ENCODE results near the gene PIWIL1. TPM values are rescaled to one million over a fixed set of nuclear protein-coding genes. Genes with fewer than 3 reads are reported as not detected.

PIWIL1 gene
- total RNA-seq, 1 experiment from 2014 or later: not detected

- TF ChIP-seq, protein P1, sequence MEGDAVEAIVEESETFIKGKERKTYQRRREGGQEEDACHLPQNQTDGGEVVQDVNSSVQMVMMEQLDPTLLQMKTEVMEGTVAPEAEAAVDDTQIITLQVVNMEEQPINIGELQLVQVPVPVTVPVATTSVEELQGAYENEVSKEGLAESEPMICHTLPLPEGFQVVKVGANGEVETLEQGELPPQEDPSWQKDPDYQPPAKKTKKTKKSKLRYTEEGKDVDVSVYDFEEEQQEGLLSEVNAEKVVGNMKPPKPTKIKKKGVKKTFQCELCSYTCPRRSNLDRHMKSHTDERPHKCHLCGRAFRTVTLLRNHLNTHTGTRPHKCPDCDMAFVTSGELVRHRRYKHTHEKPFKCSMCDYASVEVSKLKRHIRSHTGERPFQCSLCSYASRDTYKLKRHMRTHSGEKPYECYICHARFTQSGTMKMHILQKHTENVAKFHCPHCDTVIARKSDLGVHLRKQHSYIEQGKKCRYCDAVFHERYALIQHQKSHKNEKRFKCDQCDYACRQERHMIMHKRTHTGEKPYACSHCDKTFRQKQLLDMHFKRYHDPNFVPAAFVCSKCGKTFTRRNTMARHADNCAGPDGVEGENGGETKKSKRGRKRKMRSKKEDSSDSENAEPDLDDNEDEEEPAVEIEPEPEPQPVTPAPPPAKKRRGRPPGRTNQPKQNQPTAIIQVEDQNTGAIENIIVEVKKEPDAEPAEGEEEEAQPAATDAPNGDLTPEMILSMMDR (conservative IDR thresholded peaks at IDR 0.05): no peak
- no peak overlapping the region for H2BK120ac ChIP-seq (ENCODE audit: low read depth, low read length, poor library complexity, severe bottlenecking)
- DNase-seq: no peak
- no peak overlapping the region for H3K23ac ChIP-seq (ENCODE audit: insufficient read length, low read depth, low read length)
- no peaks in the 10 kb centered on the region for H3K4me1 Mint-ChIP-seq
- H2BK5ac ChIP-seq (ENCODE audit: insufficient read length, low read length): no peak overlapping the region
- H3T11ph ChIP-seq (ENCODE audit: low read length): no peak overlapping the region
- peaks cover 13% of the 10 kb centered on the region for H3K9me3 ChIP-seq (ENCODE audit: control insufficient read depth, low read depth, low read length)
- peaks cover 22 to 33% of the 10 kb centered on the region in 2 experiments for H3K9me3 Mint-ChIP-seq
- H3K4ac ChIP-seq (ENCODE audit: low read depth, low read length): no peak overlapping the region
- no peaks in the 10 kb centered on the region for H3K79me1 ChIP-seq (ENCODE audit: insufficient read depth, low read depth, low read length, poor library complexity, severe bottlenecking)
- H4K20me1 ChIP-seq (ENCODE audit: control insufficient read depth, insufficient read depth, insufficient read length): peaks cover 3% of the 10 kb centered on the region
- H3K27ac Mint-ChIP-seq: no peak overlapping the region
- H3K4me2 ChIP-seq (ENCODE audit: insufficient read depth, insufficient read length, low read length): no peak overlapping the region
- no peak overlapping the region for H2AFZ ChIP-seq (ENCODE audit: low read length)
- peaks cover 3 to 11% (median 11%) of the 10 kb centered on the region in 3 experiments; a peak in 6 of 7 replicates for H3K36me3 Mint-ChIP-seq (ENCODE audit: insufficient read depth in 1 of 3, low read depth in 3 of 3)
- no peak overlapping the region for H2BK20ac ChIP-seq (ENCODE audit: low read depth, low read length, poor library complexity, severe bottlenecking)
- H3K18ac ChIP-seq (ENCODE audit: insufficient read length, low read depth, low read length): no peak overlapping the region
- H2BK12ac ChIP-seq (ENCODE audit: insufficient read length, low read depth, low read length): no peak overlapping the region
- no peak overlapping the region for H3K14ac ChIP-seq (ENCODE audit: insufficient read depth, low read length)
- no CpG with 5 or more reads among the region's 6 CpGs for WGBS (ENCODE audit: extremely low coverage, insufficient read length, low lambda C conversion rate)
- H4K8ac ChIP-seq (replicated peaks; ENCODE audit: insufficient read length, low read depth, low read length): no peak overlapping the region
- no peak overlapping the region for H4K91ac ChIP-seq (ENCODE audit: insufficient read length, low read depth, low read length)
- H3K9ac ChIP-seq (ENCODE audit: extremely low read depth, insufficient read length, low read length): no peak overlapping the region
- no peak overlapping the region for H2BK15ac ChIP-seq (ENCODE audit: low read depth, low read length)
- no peak overlapping the region for H3K56ac ChIP-seq (ENCODE audit: insufficient read length, low read depth, low read length)
- no peak overlapping the region for H3K4me3 Mint-ChIP-seq
- H3K27me3 ChIP-seq (ENCODE audit: insufficient read depth, low read length): no peaks in the 10 kb centered on the region
- no peak overlapping the region for H3K27ac ChIP-seq (ENCODE audit: insufficient read length, low read depth, low read length)
- no peaks in the 10 kb centered on the region for H3K4me1 ChIP-seq (ENCODE audit: insufficient read depth, low read length)
- no peaks in the 10 kb centered on the region for H3K79me2 ChIP-seq (ENCODE audit: insufficient read depth, low read length)
- H3K27me3 Mint-ChIP-seq (ENCODE audit: low read depth): peaks cover 75% of the 10 kb centered on the region
- no peak overlapping the region for H2AK5ac ChIP-seq (ENCODE audit: insufficient read length, low read length)
- H3K23me2 ChIP-seq (ENCODE audit: insufficient read length, low read depth, low read length, poor library complexity, severe bottlenecking): no peaks in the 10 kb centered on the region
- H4K5ac ChIP-seq (ENCODE audit: insufficient read length, low read depth, low read length): no peak overlapping the region
These were observed 49.0 kb upstream of the PIWIL1 start for GRCh38 chr12:130288691-130289090.
